Non-pigmented ciliary epithelial cell (primary cell): ENCODE results near the gene TSHR.
"Not testable (repeated sequence)": the region's sequence is repeated elsewhere in the genome, so short reads cannot be mapped to it uniquely, and the experiment has no call there.

Source experiments
- DNase-seq: peaks from one replicate; pipeline ENCODE4 v3.0.0-alpha.2; 2010; ENCODE audit warnings: low read depth

Gene TSHR

GRCh38 chr14:80955416-80955941 is at the start of gene TSHR:
TSHR (plus strand) TSS chr14:80955621; CDS start chr14:80955681, 60 bp downstream.
- no peak for DNase-seq

- no peak for DNase-seq
These were observed 49.1 kb upstream of the TSHR start for GRCh38 chr14:80906336-80906735.

- no peak for DNase-seq
These were observed 48.5 kb upstream of the TSHR start for GRCh38 chr14:80906946-80907345.

- DNase-seq: not testable (repeated sequence)
These were observed 43.4 kb upstream of the TSHR start for GRCh38 chr14:80912013-80912412.

- no peak for DNase-seq
These were observed 35.8 kb upstream of the TSHR start for GRCh38 chr14:80919622-80920021.

GRCh38 chr14:80923368-80923767 is 32.1 kb upstream of the TSHR start:
- no peak for DNase-seq

- DNase-seq: no peak
These were observed 30.9 kb upstream of the TSHR start for GRCh38 chr14:80924365-80925103.

GRCh38 chr14:80926397-80927082 is 28.9 kb upstream of the TSHR start:
- DNase-seq: peak; percentile 55

GRCh38 chr14:80927083-80927989 is 28.1 kb upstream of the TSHR start:
- no peak for DNase-seq

- DNase-seq: no peak
These were observed 25.3 kb upstream of the TSHR start for GRCh38 chr14:80930095-80930494.

- peak; percentile 85 for DNase-seq
These were observed 24.5 kb upstream of the TSHR start for GRCh38 chr14:80930836-80931389.

GRCh38 chr14:80933282-80933681 is 22.1 kb upstream of the TSHR start:
- DNase-seq: no peak

GRCh38 chr14:80933686-80934085 is 21.7 kb upstream of the TSHR start:
- DNase-seq: no peak

- DNase-seq: no peak
These were observed 15.3 kb upstream of the TSHR start for GRCh38 chr14:80940146-80940545.

GRCh38 chr14:80941241-80942185 is 13.9 kb upstream of the TSHR start, which contains the start of gene CEP128:
CEP128 (minus strand) TSS chr14:80941738.
- DNase-seq: peak; percentile 94

GRCh38 chr14:80942191-80942600 is 13.2 kb upstream of the TSHR start:
- DNase-seq: no peak

- no peak for DNase-seq
These were observed 10.4 kb upstream of the TSHR start for GRCh38 chr14:80944861-80945617.

GRCh38 chr14:80946187-80946586 is 9.2 kb upstream of the TSHR start:
- DNase-seq: no peak

GRCh38 chr14:80946797-80947196 is 8.6 kb upstream of the TSHR start:
- DNase-seq: no peak

- no peak for DNase-seq
These were observed 7.1 kb upstream of the TSHR start for GRCh38 chr14:80948291-80948690.
